EL (cell line): ENCODE measurements around the gene COCH.
A peak's percentile ranks its signal among the peaks of the same experiment; 100 is the strongest.
"Not testable (repeated sequence)": the region's sequence is repeated elsewhere in the genome, so short reads cannot be mapped to it uniquely, and the experiment has no call there.

Experiments used
- DNase-seq: peaks from one replicate; pipeline ENCODE4 v3.0.0-alpha.2; 2016

Gene COCH

DNA sequence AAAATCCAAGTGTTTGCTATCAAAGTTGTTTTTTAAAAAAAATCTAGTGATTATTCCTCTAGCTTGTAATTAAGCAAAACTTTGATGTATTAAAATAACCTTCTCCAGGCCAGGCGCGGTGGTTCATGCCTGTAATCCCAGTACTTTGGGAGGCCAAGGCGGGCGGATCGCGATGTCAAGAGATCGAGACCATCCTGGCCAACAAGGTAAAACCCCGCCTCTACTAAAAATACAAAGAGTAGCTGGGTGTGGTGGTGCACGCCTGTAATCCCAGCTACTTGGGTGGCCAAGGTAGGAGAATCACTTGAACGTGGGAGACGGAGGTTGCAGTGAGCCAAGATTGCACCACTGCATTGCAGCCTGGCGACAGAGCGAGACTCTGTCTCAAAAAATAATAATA, 59.6 kb downstream of the COCH start:
- not testable (repeated sequence) for DNase-seq

DNA sequence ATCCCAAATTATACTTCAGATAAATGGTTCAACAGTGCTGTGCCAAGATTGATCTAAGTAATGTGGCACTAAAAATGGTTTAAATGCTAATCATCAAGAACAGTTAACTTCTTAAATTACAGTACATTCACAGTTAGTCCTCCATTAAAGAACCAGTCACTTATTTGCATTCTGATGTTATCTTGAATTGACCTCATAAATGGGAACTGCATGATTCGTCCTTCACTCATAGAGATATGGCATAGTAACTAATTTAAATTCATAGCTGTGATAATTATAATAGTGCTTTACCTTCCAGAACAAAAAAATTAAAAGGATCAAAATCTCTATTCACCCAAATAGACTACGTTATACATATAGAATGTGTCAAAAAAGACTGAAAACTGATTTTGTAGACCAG, 61.1 kb downstream of the COCH start:
- peak; percentile 4 for DNase-seq

- DNase-seq = no peak
Observed at GRCh38 chr14:30938617-30939016, 64.3 kb downstream of the COCH start.
